Stimulated activated CD8-positive, alpha-beta memory T cell treated with anti-CD3 and anti-CD28 coated beads, Interleukin-7, amount 100 ng/mL, for 48 hours (primary cell): Measurements from ENCODE around the gene PHAF1.
"Not testable (repeated sequence)": the region's sequence is repeated elsewhere in the genome, so short reads cannot be mapped to it uniquely, and the experiment has no call there.

Source experiments
- DNase-seq, 2 donors: peaks; one replicate each; pipeline ENCODE4 v3.0.0-alpha.2; 2020; ENCODE audit warnings: low read depth in 1 of 2; ENCODE audit errors: extremely low read depth in 1 of 2

PHAF1 gene

DNA sequence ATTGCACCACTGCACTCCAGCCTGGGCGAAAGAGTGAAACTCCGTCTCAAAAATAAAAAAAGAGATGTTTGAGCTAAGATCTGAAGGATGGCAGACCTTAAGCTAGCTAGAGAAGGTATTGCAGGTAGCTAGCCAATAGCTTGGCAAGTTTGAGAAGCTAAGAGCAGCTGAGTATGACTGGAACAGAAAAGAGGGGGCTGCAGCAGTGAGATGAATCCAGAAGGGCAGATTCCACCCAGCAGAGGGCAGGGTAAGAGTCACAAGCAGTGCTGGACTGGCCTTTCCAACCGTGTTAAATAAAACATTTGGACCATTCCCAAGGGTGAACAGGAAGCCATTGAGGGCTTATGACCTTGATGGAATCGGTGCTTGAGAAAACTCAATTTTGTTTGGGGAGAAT lies 5.7 kb upstream of the PHAF1 start:
- DNase-seq: no peak

DNA sequence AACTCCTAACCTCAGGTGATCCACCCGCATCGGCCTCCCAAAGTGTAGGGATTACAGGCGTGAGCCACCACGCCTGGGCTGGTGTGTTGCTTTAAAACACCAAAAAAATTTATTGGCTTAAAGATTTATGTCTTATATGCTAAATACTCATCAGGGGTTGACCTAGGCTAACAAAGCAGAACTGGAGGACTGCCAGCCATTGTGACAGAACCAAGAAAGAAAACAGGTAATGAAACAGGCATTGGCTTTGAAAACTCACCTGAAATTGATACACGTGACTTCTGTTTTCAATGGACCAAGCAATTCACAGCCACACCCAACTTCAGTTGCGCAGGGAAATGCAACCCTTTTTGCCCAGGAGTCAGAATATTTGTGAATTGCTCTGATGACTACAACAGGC lies 4.9 kb upstream of the PHAF1 start:
- DNase-seq: no peak

DNA sequence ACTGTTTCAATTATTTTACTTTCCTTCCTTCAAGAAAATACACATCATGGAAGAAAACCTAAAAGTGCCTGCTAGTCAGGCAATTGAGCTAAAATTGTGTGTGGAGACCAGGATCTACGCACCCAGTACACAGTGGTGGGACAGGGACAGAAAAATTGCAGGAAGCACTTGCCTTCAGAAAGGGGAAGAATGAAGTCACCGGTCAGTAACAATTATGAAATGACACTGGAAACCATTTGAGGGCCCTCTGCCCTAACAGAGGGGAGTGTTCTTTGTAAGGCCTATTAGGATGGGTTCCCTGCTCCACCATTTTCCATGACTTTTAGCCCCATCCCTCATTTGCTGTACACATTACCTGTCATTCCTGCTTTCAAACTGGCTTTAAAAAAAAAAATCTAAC lies 4.5 kb upstream of the PHAF1 start:
- no peak for DNase-seq

DNA sequence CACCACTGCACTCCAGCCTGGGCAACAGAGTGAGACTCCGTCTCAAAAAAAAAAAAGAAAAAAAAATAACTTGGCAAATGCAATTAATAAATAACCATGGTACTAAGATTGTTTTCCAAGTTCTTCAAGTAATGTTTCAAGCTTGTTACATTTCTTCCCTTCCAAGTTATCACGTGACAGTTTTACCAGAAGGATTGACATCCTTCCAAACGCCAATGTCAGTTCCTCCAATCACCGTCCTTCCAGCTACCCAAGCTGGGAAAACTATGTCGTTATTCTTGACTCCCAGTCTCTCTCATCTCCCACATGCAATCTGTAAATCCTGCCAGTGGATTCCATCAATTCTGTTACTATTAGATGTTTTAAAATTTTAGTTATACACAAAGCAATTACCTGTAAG lies 3.9 kb upstream of the PHAF1 start:
- no peak for DNase-seq

GRCh38 chr16:67108489-67108888 lies 1.3 kb upstream of the PHAF1 start:
- no peak for DNase-seq

DNA sequence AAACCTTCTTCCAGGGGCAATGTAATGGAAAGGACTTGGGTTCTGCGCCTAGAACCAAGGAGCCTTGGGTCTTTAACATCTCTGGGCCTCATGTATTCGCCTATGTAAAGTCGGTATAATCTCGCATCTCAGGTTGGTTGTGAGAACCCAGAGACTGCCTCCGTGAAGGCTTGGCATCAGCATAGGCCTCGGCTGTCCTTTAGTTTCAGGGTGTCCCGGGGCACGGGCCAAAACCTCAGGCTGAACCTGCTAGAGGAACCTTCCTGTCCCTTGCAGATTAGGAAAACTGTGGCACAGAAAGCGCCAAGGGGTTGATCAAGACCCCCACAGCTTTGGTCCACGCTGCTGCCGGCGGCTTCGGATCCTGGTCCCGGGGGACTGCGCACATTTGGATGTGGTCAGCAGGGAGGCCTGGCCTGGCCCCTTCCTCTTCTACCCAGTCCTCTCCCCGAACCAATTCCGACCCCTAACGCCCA lies 772 bp upstream of the PHAF1 start:
- DNase-seq: no peak

- no peak for DNase-seq
These were observed 2.3 kb downstream of the PHAF1 start for GRCh38 chr16:67111951-67112444.

- no peak for DNase-seq
These were observed 3.1 kb downstream of the PHAF1 start for GRCh38 chr16:67112591-67113399.

- no peak for DNase-seq
These were observed 5.1 kb downstream of the PHAF1 start for GRCh38 chr16:67114793-67115192.

GRCh38 chr16:67115639-67116038 lies 5.9 kb downstream of the PHAF1 start:
- no peak for DNase-seq

GRCh38 chr16:67116388-67117311 lies 6.9 kb downstream of the PHAF1 start:
- no peak for DNase-seq

- no peak for DNase-seq
These were observed 8.0 kb downstream of the PHAF1 start for GRCh38 chr16:67117716-67118115.

GRCh38 chr16:67120025-67120424 lies 10.3 kb downstream of the PHAF1 start:
- no peak for DNase-seq

GRCh38 chr16:67122799-67123198 lies 13.1 kb downstream of the PHAF1 start:
- not testable (repeated sequence) for DNase-seq

GRCh38 chr16:67128417-67128816 lies 18.7 kb downstream of the PHAF1 start:
- no peak for DNase-seq

DNA sequence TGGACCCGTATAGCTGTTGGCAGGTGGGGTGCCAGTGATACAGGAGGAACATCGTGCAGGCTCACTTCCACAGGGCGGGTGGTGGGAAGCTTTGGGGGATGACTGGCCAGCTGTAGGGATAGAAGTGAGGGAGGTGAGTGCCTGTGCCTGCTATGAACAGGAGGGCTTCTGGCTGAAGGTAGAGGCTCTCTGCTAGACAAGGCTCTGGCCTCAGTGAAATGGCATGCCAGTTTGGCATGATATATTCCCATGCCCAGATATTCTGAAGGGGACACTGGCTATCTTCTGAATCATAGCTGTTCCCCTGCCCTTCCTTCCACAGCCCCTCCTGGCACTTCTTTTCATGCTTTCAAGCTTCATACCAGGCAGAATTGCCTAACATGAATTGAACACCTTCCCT lies 19.1 kb downstream of the PHAF1 start:
- no peak for DNase-seq

- DNase-seq: no peak
These were observed 19.7 kb downstream of the PHAF1 start for GRCh38 chr16:67129422-67129821.

DNA sequence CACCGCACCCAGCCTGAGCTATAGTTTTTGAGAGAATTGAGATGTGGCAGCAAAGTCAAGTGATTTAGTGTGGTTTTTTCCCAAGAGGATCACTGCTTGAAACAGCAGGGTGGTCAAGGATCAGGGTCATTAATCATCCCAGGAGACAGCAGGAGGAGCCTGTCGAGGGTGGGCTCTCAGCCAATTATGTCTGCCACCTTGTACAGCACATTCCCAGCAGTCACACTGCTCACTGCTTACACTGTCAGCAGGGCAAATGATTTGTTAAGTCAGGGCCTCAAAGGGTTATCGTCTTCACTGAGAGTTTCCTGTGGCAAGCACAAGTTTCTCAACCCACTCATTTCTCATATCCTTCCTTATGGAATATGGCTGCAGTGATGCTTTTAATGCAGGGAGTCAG lies 27.9 kb downstream of the PHAF1 start:
- DNase-seq: no peak

DNA sequence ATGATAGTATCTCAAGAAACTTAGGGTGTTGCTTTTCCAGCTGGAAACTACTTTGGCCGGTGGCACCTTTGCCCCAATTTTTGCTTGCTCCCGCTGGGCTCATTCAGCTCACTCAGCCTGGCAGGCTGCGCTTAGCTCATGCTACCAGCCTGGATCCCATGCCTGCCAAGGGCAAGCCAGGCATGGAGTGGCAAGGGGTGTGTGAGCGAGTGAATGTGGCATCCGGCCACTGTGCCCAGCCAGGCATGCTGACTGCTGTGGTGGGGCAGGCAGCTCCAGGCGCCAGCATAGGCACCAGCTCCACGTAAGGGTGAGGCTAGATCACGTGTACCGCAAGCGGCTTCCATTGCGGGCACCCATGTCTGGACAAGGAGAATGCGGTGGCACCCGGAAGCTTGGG lies 31.6 kb downstream of the PHAF1 start:
- no peak for DNase-seq

DNA sequence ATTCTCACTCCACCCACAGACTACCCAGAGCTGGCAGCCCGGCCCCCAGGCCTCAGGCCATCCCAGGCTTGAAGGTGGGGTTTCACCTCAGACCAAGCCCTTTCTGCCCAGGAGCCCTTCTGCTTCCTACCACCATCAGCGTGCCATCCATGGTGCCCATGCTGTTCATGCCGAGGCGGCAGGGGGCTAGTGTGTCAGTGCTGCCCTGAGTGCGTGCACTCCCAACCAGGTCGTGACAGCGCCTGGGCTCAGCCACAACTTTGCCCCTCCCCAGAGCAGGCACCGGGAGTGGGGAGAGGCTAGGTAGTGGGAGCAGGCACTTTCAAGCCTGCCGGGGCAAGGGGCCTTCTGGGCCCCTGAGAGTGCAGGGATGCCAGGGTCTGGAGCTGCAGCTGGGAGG lies 32.6 kb downstream of the PHAF1 start:
- no peak for DNase-seq

- DNase-seq: no peak
These were observed 35.2 kb downstream of the PHAF1 start for GRCh38 chr16:67144943-67145342.

- DNase-seq: no peak
These were observed 36.0 kb downstream of the PHAF1 start for GRCh38 chr16:67145746-67146145.
